GM18511 (cell line): ENCODE results near the gene ACAD11.
"Not testable (repeated sequence)": the region's sequence is repeated elsewhere in the genome, so short reads cannot be mapped to it uniquely, and the experiment has no call there.

Experiments
- ATAC-seq: cut with Tn5 transposase; IDR thresholded peaks from one replicate; pipeline ENCODE4 v1.9.1; 2021; ENCODE audit warnings: mild to moderate bottlenecking, moderate library complexity; ENCODE audit not compliant: unreplicated experiment

ACAD11 gene

DNA sequence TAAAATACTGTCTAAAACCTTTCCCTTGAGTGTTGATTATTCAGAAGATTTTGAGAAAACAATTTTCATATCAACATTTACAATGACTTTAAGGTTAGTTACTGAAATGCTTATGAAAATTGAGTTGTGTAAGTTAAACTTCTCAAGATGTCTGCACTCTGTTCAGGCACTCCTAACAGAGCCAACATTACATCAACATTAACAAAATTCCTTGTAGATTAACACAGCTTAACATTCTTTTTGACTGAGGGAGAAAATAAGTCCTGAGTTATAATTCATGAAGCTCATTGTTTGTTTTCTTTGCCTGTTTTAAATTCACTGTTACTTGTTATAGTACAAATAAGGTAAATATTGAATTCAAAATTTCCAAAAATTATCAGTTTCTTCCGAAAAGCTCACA is 53.5 kb downstream of the ACAD11 start:
- ATAC-seq: no peak

DNA sequence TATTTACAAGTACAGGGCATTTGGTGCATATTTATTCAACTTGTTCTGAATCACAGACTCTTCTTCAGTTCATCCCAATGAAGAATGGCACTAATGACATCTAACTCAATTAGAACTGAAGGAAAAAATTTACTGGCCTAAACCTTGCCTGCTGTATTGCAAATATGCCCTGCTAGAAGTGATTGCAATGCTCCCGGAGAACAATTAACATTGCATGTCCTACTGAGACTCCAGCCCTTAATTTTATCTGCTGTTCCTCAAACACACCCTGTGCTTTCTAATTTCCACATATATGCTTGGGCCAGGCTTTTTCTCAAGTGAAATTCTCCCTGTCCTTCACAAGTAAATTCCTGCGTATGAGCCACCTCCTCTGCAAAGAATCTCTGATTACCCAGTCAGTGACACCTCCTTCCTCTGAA is 54.2 kb downstream of the ACAD11 start:
- no peak for ATAC-seq

DNA sequence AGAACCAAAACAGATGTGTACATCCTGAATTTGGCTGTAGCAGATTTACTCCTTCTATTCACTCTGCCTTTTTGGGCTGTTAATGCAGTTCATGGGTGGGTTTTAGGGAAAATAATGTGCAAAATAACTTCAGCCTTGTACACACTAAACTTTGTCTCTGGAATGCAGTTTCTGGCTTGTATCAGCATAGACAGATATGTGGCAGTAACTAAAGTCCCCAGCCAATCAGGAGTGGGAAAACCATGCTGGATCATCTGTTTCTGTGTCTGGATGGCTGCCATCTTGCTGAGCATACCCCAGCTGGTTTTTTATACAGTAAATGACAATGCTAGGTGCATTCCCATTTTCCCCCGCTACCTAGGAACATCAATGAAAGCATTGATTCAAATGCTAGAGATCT is 59.0 kb downstream of the ACAD11 start:
- not testable (repeated sequence) for ATAC-seq

DNA sequence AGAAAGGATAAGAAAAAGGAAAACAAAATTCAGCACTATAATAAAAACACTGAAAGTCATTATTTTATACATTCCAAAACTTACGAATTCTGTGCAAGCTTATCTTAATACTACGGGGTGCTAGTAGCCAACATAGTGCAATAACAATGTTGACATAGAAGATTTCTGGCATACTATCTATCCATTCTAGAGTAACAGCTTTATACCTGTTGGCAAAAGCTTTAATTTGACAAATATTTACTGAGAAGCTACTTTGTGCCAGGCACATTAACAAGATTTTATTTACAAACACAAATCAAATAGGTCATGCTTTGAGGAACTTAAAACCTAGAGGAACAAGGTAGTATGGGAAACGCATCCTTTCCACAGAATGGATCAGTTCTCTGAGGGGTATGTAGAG is 61.4 kb downstream of the ACAD11 start:
- no peak for ATAC-seq

DNA sequence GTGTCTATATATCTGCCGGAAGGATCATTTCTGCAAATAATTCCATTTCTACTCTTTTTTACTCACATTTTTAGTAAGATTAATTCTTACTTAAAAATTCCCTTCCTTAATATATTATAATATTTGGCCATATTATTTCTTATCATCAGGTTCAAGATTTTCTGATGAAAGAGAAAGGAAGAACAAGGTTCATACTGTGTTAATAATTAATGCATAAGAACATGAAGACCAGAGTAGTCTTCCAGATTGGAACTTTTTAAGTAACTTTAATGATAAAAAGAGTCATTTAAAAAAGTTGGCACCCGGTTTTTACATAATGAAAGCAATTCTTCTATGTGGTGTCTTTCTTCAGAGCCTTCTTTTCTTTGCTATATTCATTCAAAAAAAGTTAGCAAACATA is 61.9 kb downstream of the ACAD11 start:
- no peak for ATAC-seq

DNA sequence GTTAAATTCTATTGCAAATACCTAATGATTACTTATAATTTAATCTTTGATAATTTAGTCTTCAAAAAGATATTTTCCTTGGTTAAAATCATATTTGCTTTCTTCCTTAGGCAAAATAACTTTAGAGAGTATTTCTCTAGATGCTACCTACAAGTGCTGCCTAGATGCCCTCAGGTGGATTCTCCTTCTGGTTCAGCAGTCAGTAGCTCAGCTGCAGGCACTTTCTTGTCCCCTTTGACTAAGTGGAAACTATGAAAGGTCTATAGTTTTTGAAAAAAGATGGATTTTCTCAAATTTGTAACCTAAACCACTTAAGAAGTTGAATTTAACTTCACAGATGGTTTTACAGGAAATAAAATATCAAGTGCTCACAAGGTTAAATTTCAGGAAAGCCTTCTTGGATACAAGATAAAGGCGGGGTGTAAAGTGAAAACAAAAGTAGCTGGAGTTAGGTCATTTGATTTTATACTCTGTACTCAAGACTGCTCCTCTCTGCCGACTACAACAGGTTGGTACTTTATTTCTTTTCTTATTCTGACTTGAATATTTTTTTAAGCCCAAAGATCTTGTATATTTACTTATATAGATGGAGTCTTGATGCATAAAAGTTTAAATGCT is 62.7 kb downstream of the ACAD11 start, which contains the start of gene ACKR4:
Gene ACKR4, plus strand, starts transcription at position 455 of the 618 bp plus-strand sequence. CDS start 3,128 bp downstream, outside the sequence.
- no peak for ATAC-seq

DNA sequence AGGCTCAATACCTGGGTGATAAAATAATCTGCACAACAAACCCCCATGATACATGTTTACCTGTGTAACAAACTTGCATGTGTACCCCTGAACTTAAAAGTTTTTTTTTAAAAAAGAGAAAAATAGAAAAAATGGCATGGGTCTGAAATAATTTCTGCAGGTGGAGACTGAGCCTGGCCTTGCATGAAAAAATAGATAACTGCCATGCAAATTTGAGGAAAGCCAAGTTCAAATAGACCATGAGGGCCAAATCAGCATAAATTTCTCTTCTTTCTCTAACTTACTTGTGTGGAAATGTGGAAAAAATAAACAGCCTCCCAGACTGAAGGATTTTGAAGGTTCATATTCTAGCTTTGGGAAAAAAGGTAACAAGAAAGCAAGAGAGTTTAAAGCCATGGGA is 63.3 kb downstream of the ACAD11 start:
- no peak for ATAC-seq

DNA sequence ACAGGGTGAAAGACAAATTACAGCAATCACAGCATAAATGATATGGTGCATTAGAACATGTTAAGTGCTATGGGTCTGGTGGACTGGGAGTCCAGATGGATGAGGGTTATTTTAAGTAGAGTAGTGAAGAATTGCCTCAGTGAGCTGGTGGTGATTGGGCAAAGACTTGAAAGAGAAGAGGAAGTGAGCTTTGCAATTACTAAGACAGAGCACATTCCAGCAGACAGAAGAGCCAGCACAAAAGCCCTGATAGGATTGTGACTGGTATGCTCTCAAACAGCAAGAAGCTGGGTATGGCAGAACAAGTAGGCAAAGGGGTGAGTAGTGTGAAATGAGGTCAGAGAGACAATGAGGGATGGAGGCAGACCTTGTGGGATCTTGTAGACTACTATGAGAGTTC is 64.6 kb downstream of the ACAD11 start:
- no peak for ATAC-seq

DNA sequence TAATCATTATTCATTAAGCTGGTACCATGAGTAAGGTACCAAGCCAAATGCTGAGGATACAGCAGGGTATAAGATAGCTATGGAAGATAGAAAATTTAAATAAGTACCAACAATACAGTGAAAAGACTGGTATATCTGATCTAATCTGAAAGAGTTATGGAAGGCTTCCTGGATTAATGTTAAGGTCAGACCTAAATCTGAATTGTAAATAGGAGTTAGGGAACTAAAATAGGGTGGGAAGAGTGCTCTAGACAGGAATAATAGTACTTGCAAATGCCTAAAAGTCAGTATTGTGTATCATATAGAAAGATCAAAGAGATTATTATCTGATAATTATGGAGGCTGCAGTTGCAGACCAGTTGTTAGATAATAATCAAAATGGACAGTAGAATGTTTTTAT is 65.1 kb downstream of the ACAD11 start:
- no peak for ATAC-seq

DNA sequence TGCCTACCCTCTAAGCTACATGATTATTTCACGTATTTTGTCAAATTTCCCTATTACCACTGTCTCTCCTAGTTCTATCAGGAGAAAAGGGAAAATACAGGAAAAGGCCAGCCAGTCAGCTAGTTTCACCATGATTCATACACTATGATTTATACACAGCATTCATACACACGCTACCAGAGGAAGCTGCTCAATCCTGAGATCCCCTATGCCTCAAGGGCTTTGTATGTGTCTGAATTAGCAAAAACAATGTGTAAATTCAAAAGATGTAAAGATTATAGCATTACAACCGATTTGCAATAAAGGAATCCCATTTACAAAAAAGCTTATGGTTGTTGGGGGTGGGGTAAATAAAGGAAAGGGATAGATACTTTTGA is 65.7 kb downstream of the ACAD11 start:
- ATAC-seq: no peak

DNA sequence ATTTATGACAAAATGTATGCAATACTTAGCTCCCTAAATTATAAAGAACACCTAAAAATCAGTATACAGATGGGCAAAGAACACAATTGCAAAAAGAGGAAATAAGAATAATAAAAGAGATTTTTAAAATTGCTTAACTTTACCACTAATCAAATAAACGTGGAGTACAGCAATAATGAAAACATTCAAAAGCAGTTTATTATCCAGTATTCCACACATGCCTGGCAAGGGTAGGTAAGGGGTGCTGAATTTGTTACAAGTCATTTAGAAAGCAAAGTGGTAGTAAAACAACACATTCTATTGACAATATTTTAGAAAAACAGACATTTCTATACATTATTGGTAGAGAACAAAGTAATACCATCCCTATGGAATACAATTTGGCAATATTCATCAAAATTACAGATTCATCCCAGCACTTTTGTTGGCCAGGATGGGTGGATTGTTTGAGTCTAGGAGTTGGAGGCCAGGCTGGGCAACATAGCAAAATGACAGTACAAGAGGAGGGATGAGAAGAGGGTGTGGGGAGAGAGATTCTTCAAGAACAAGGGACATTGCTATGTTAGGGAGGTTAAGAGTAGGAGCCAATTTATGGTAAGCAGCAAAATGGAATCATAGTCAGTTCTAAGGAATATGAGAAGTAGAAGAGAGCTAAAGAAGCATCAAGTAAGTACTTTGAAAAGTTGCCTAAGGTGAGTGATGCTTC is 66.2 kb downstream of the ACAD11 start:
- ATAC-seq: no peak

DNA sequence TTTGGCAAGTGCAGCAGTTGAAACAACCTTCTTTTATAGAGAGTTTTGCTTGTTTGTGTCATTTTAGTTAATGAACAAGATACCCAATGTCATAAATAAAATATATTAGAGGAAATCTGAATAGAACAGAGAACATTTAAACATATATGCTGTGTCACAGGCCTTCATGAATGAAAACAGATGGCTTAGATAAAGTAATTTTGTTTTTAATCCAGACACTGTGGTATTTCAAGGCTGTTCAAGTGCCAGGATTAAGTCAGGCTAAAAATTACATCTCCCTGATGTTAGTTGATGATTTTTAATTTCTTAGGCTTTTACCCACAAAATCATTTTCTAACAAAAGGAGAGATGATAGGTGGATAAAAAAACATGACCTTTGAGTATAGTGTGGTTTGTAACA is 67.4 kb downstream of the ACAD11 start:
- ATAC-seq: no peak

DNA sequence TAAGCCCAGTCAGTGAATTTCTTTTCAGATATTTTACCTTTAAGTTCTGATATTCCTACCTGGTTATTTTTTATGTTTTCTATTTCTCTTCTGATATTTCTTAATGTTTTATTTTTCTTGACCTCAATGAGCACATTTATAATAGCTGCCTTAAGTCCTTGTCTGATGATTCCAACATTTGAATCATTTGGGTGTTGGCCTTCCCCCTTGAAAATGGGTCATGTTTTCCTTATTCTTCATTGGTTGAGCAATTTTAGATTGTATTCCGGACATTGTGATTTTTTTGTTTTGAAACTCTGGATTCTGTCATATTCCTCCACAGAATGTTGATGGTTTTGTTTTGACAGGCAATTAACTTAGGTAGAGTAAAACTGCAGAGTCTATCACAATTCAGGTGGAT is 72.2 kb downstream of the ACAD11 start:
- no peak for ATAC-seq

DNA sequence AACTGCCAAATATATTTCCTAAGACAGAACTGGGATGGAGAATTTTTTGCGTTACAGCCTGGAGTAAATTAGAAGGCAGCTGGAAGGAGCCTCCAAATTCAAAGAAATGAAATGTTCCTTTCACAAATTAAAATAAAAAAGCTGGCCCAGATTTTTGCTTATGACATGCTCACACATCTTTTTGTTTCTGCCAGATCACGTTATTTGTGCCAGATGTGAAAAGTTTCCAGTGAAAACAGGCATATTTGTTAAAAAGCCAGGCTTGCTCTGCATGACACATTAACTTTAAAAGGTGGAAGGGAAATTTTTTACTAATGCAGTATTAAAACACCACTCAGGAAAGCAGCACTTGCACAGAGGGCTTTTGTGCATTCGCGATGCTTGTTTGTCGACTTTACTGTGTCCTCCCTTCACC is 85.8 kb downstream of the ACAD11 start:
- no peak for ATAC-seq

DNA sequence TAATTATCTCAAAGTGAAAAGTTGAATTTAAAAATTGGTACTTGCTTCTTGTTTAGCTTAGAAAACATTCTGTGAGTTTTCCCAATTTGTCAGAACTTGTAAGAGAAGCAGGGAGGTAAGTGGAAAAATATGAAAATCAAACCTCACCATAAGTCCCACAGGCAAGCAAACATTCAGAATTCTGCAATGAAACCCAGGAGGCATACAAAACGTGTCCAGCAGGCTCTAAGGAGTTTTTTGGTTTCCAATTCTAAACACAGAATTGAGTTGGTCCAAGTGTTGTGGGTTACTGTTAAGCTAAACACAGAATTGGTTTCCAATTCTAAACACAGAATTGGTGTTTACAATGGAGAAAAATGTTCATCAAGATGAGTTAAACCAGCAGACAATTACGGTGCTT is 89.6 kb downstream of the ACAD11 start:
- ATAC-seq: no peak

DNA sequence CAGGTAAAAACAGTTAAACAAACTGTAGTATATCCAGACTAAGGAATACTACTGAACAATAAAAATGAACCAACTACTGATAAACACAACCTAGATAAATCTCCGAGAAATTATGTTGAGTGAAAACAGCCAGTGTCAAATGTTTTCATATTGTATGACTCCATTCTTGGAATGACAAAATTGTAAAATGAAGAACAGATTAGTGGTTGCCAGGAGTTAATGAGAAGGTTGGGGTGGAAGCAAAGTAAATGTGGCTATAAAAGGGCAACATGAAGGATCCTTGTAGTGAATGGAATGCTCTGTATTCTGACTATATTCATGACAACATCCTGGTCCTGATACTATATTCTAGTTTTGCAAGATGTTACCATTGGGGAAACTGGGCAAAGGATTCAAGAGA is 90.0 kb downstream of the ACAD11 start:
- ATAC-seq: no peak

DNA sequence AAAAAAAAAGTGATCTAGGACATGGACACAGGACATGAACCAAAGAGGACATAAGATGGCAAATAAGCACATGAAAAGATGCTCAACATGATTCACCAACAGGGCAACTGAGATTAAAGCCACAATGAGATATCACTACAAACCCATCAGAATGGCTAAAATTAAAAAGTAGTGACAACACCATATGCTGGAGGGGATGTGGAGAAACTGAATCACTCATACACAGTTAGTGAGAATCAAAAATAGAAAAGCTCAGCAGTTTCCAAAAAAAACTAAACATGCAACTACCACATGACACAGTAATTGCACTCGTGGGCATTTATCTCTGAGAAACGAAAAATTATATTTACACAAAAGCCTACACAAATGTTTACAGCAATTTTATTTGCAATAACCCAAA is 90.5 kb downstream of the ACAD11 start:
- no peak for ATAC-seq

DNA sequence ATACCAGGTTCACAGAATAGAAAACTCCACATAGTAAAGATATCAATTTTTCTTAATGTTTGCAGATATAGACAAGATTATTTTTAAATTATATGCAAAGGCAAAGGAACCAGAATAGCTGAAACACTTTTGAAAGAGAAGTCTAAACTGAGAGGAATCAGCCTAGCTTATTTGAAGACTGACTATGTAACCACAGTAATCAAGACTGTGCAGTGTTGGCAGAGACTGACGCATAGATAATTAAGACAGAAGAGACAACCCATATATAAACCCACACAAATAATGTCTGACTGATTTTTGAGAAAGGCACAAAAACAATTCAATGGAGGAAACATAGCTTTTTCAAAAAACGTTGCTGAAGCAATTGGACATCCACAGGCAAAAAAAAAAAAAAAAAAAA is 91.2 kb downstream of the ACAD11 start:
- no peak for ATAC-seq

DNA sequence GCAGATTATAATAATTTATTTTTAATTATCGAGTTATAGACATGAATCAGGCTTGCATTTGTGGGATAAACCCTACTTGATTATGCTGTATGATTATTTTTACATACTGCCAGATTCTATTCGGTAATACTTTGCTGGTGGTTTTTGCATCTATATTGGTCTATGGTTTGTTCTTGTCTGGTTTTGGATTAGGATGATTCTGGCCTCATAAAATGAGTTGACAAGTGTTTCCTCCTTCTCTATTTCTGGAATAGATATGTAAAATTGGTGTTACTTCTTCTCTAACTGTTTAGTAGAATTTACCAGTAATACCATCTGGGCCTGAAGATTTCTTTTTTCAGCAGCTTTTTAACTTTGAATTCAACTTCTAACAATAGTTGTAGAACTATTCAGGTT is 95.5 kb downstream of the ACAD11 start:
- no peak for ATAC-seq

DNA sequence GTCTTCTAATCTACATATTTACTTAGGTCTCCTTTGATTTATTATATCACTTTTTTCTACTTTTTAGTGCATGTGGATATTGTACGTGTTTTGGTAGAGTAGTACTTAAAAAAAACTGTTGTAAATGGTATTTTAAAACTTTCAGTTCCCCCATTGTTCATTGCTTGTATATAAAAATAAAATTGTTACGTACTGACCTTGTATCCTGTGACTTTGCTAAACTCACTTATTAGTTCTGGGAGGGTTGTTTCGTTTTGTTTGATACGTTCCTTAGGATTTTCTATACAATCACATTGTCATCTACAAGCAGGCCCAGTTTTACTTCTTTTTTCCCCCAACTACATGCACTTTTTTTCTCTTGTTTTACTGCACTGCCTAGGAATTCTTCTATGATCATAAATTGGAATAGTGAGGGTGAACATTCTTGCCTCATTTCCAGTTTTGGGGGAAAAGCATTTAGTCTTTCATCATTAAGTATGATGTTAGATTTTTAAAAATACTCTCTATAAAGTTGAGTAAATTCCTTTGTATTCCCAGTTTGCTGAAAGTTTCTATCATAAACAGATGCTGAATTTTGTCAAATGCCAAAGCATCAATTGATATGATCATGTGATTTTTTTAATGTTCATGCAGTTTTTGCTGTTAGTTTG is 96.1 kb downstream of the ACAD11 start:
- ATAC-seq: no peak

DNA sequence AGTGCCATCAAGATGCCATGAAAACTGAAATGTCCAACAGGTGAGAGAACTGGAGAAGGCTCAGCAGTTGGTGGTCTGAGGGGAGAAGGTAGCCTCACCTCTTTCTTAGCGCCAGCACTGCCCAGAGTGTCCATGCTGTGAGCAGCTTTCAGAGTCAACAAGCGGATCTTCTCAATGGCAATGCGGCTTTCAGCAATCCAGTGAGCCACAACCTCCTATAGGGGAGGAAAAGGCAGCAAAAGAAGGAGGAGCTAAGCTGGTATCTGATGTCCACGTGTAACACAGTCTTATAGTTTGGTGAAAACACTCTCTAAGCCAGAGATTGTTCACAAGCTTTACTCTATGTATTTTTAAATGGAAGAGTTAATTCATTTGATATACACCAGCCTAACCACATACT is 98.6 kb downstream of the ACAD11 start:
- ATAC-seq: no peak

DNA sequence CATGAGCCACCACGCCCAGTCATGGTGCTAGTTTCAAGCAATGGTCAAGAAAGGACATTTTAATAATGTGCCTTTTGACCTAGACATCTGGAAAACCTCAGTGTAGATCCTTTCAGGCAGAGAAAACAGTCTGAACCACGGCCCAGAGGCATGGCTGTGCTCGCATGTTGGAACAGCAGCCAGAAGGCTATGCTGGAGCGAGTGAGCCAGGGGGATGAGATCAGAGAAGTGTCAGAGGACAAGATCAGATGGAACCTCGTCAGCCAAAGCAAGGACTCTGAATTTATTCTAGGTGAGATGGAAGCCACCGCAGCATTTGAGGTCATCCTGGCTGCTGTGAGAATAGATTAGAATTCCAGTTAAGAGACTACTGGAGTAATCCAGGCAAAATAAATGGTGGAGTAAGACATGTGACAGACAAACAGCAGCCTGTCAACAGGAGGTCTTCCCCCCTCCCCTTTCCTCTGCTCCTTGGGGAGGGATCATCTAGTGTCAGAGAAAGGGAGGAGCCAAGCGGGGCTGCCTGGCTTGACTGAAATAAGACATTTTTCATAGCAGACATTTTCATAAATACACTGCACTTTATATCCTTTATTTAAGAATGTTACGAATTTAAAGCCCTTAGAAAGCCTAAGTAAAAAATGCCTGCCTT is 103.0 kb downstream of the ACAD11 start:
- no peak for ATAC-seq
